Posterior vena cava (tissue), 2 donors: Measurements from ENCODE around the gene CRIM1. TPM values are rescaled to one million over a fixed set of nuclear protein-coding genes. Genes with fewer than 3 reads are reported as not detected.

Experiments
- DNase-seq: peaks from one replicate; pipeline ENCODE4 v3.0.0-alpha.2; 2020; ENCODE audit warnings: low spot score
- intact Hi-C, 2 donors: fragments of 100-400 bp; cut with DNase I; formaldehyde crosslinking; loops; one replicate each; pipeline versions ENCODE4 v1.14.1 to v1.14.2; 2022 to 2023
- total RNA-seq, 2 donors: library from RNA; stranded (reverse); fragmentation: NEBNext Ultra II Directional; extraction: Animal tissue kit (Norgen Biotek cat#: 25700); gene quantifications; one replicate each; pipeline ENCODE4 v1.2.1, GENCODE V29; 2021
- donor health status: DM: yes; HTN: yes; CAD: no.
- donor health status: DM: yes; HTN: yes; CAD: no.

The CRIM1 gene
- total RNA-seq, 2 donors from 2014 or later = 103 to 143 TPM

- no peak for DNase-seq
- intact Hi-C loops = no loop called here
These were observed 54.4 kb downstream of the CRIM1 start for GRCh38 chr2:36409935-36410334.

GRCh38 chr2:36410681-36411080 is 55.1 kb downstream of the CRIM1 start:
- intact Hi-C loops = no loop called here
- DNase-seq = no peak

GRCh38 chr2:36411962-36412444 is 56.4 kb downstream of the CRIM1 start:
- no peak for DNase-seq
- intact Hi-C loops = no loop called here

GRCh38 chr2:36413218-36413617 is 57.6 kb downstream of the CRIM1 start:
- intact Hi-C loops = no loop called here
- DNase-seq = no peak

- intact Hi-C loops = no loop called here
- DNase-seq = no peak
These were observed 58.7 kb downstream of the CRIM1 start for GRCh38 chr2:36414307-36414706.

- intact Hi-C loops = no loop called here
- DNase-seq = no peak
These were observed 59.9 kb downstream of the CRIM1 start for GRCh38 chr2:36415381-36416022.

- intact Hi-C loops = no loop called here
- DNase-seq = no peak
These were observed 61.0 kb downstream of the CRIM1 start for GRCh38 chr2:36416370-36417165.

- intact Hi-C loops = no loop called here
- no peak for DNase-seq
These were observed 65.1 kb downstream of the CRIM1 start for GRCh38 chr2:36420569-36421181.

GRCh38 chr2:36421379-36421778 is 65.8 kb downstream of the CRIM1 start:
- no peak for DNase-seq
- intact Hi-C loops = no loop called here

- intact Hi-C loops = no loop called here
- DNase-seq = no peak
These were observed 67.6 kb downstream of the CRIM1 start for GRCh38 chr2:36423172-36423571.

- intact Hi-C loops = no loop called here
- DNase-seq = no peak
These were observed 68.1 kb downstream of the CRIM1 start for GRCh38 chr2:36423619-36424120.

GRCh38 chr2:36425608-36426355 is 70.2 kb downstream of the CRIM1 start:
- intact Hi-C loops = no loop called here
- no peak for DNase-seq

- DNase-seq = no peak
- intact Hi-C loops = loop anchor here in 1 of 2 donors (1.0 kb wide), 1 partner anchor 65 kb away; no protein-coding TSS in a partner anchor
These were observed 72.2 kb downstream of the CRIM1 start for GRCh38 chr2:36427790-36428243.

GRCh38 chr2:36430549-36430948 is 75.0 kb downstream of the CRIM1 start:
- intact Hi-C loops = loop anchor here in 1 of 2 donors (5.0 kb wide), 1 partner anchor 58 kb away; no protein-coding TSS in a partner anchor
- DNase-seq = no peak

GRCh38 chr2:36432479-36432878 is 76.9 kb downstream of the CRIM1 start:
- intact Hi-C loops = loop anchor here in 1 of 2 donors (5.0 kb wide), 1 partner anchor 60 kb away; no protein-coding TSS in a partner anchor
- DNase-seq = no peak

- intact Hi-C loops = loop anchor here in 1 of 2 donors (5.0 kb wide), 1 partner anchor 61 kb away; no protein-coding TSS in a partner anchor
- no peak for DNase-seq
These were observed 78.0 kb downstream of the CRIM1 start for GRCh38 chr2:36433311-36434217.

- intact Hi-C loops = no loop called here
- DNase-seq = no peak
These were observed 82.9 kb downstream of the CRIM1 start for GRCh38 chr2:36438449-36438977.

- no peak for DNase-seq
- intact Hi-C loops = no loop called here
These were observed 83.5 kb downstream of the CRIM1 start for GRCh38 chr2:36439084-36439483.
